A673 (cell line): ENCODE results near the gene KRTAP4-5.
"Not testable (repeated sequence)": the region's sequence is repeated elsewhere in the genome, so short reads cannot be mapped to it uniquely, and the experiment has no call there.

Experiments
- EZH2 ChIP-seq: fragments of 200-600 bp; sonication (generic); IDR thresholded peaks from 2 replicates; pipeline ENCODE4 v1.6.1; 2017; ENCODE audit warnings: borderline replicate concordance, low read depth, mild to moderate bottlenecking, mixed read lengths, antibody characterized with exemption, low read length; ENCODE audit not compliant: poor library complexity, severe bottlenecking
- TF ChIP-seq, protein P1 (sequence below): fragments of 300-800, 200-600 bp; sonication (generic); conservative IDR thresholded peaks from 2 replicates; pipeline ENCODE4 v1.5.1; 2017; ENCODE audit warnings: low read depth, mild to moderate bottlenecking, antibody characterized with exemption, low read length, moderate library complexity, mixed read lengths

GRCh38 chr17:41189837-41190318 is 40.3 kb upstream of the KRTAP4-5 start, which contains the start of gene KRTAP9-1:
- TF ChIP-seq, protein P1, sequence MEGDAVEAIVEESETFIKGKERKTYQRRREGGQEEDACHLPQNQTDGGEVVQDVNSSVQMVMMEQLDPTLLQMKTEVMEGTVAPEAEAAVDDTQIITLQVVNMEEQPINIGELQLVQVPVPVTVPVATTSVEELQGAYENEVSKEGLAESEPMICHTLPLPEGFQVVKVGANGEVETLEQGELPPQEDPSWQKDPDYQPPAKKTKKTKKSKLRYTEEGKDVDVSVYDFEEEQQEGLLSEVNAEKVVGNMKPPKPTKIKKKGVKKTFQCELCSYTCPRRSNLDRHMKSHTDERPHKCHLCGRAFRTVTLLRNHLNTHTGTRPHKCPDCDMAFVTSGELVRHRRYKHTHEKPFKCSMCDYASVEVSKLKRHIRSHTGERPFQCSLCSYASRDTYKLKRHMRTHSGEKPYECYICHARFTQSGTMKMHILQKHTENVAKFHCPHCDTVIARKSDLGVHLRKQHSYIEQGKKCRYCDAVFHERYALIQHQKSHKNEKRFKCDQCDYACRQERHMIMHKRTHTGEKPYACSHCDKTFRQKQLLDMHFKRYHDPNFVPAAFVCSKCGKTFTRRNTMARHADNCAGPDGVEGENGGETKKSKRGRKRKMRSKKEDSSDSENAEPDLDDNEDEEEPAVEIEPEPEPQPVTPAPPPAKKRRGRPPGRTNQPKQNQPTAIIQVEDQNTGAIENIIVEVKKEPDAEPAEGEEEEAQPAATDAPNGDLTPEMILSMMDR, result not testable (repeated sequence)
- not testable (repeated sequence) for TF ChIP-seq EZH2
